Fibroblast of the aortic adventitia (primary cell): ENCODE measurements around the gene UGT3A2. TPM values are rescaled to one million over a fixed set of nuclear protein-coding genes. Genes with fewer than 3 reads are reported as not detected.
"Not testable (repeated sequence)": the region's sequence is repeated elsewhere in the genome, so short reads cannot be mapped to it uniquely, and the experiment has no call there.

ENCODE experiments used
- DNase-seq: peaks from one replicate; pipeline ENCODE4 v3.0.0-alpha.2; 2010; ENCODE audit warnings: low read depth
- H3K4me3 ChIP-seq: 2 replicates; pipeline ENCODE4 v1.5.1; 2011; ENCODE audit warnings: low read depth, mild to moderate bottlenecking, control low read depth, low read length, moderate library complexity
- total RNA-seq: library from RNA; depleted of rRNA; stranded (reverse); fragments of >200 nt; gene quantifications from 2 replicates; pipeline ENCODE4 v1.2.3, GENCODE V29; 2012; ENCODE audit warnings: low replicate concordance
- TF ChIP-seq, protein P1 (sequence below): IDR thresholded peaks from 2 replicates; pipeline ENCODE4 v1.5.1; 2011; ENCODE audit warnings: mild to moderate bottlenecking, low read length, control low read depth, inconsistent platforms; ENCODE audit not compliant: insufficient read depth

Gene UGT3A2
- total RNA-seq, 1 donor, result not detected

DNA sequence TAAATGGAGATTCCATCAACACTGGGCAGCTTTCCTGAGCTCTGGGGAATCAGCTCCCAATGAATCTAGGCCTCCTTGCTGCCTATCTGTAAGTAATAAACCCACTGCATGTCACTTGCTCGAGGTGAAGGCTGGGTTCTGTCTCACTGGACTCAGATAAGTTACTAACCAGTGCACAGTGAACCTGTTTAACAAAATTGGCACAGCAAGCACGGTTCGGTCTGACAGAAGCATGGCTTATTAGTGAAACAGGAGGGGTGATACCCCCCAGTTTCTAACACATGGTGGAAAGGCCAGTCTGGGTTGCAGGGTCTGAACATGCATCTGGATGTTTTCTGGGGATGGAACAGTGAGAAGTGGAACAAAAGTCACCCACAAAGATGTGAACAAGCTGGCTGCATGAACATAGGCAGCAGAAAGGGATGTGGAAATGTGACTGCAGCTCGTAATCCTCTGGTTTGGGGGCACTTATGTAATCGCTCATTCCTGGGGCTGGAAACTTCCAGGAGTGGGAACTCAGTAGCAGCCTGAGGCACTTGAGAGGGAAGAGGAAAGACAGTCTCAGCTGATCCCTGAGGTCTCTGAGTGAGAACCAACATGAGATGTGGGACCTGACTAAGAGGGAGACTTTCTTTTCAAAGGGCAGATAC is 37.7 kb downstream of the UGT3A2 start:
- no peak for DNase-seq
- TF ChIP-seq, protein P1, sequence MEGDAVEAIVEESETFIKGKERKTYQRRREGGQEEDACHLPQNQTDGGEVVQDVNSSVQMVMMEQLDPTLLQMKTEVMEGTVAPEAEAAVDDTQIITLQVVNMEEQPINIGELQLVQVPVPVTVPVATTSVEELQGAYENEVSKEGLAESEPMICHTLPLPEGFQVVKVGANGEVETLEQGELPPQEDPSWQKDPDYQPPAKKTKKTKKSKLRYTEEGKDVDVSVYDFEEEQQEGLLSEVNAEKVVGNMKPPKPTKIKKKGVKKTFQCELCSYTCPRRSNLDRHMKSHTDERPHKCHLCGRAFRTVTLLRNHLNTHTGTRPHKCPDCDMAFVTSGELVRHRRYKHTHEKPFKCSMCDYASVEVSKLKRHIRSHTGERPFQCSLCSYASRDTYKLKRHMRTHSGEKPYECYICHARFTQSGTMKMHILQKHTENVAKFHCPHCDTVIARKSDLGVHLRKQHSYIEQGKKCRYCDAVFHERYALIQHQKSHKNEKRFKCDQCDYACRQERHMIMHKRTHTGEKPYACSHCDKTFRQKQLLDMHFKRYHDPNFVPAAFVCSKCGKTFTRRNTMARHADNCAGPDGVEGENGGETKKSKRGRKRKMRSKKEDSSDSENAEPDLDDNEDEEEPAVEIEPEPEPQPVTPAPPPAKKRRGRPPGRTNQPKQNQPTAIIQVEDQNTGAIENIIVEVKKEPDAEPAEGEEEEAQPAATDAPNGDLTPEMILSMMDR, result no peak
- no peak overlapping the region for H3K4me3 ChIP-seq

DNA sequence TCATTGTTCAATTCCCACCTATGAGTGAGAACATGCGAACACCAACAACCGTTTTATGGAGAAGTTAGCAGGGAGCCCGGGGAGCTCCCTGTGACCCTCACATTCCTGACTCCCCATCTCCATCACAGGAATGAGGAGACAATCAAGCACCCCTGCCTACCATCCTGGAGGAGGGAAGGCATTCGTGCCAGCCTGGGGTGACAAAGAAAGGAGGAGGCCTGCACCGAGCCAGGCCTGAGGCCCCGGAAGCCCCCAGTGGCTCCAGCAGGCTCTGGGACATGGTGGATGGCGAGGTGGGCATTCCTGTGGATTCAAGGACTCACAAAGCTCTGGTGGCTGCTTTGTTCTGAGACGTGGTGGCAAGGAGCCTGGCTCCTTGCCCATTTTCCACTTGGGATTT is 39.0 kb downstream of the UGT3A2 start:
- TF ChIP-seq, protein P1, result no peak
- no peak overlapping the region for H3K4me3 ChIP-seq
- no peak for DNase-seq

DNA sequence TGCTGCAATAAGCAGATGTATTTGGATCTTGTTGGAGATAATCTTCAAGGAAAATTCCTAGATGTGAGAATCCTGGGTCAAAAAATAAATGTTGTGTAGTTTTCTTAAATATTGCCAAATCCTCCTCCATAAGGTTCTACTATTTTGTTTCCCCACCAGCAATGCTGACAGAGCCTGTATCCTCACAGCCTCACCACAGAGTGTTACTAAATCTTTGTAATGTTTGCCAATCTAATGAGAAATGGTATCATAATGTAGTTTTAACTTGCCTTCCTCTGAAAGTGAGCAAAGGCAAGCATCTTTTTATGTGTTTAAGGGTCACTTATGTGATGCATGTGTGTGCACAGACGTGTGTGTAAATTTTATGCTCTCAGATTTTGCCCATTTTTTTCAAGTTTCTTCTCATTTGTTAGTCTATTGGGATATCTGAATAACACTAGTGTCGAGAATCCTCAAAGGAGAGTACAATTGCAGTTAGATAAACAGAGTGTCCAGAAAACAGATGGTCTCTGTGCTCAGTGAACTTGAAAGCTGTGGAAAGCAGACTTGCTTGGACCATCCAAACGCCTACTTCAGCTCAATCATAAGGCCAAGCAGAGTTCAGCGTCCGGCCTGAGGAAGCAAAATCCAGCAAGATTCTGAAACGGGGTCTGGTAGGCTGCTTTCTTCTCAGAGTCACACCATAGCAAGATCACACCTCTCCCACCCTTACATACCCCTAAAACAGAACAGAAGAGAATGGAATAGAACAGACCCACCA is 39.8 kb downstream of the UGT3A2 start:
- TF ChIP-seq, protein P1, result no peak
- H3K4me3 ChIP-seq, result no peak overlapping the region
- DNase-seq, result no peak

DNA sequence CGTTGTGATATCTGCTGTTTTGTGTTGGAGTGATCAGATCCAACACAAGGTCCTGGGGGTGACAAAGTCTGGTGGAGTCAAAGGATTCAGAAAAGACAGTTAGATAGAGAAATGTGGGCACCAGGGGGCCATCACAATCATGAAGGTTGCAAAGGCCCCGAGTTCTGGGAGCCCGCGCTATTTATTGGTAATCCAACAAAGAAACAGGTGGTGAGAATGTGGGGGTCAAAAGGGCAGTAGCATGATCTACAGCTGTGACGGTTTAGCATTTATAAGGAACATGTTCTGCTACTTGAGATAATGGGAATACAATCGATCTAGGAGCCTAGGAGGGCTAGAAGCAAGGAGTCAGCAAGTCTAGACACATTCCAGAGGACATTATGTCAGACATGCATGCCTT is 44.4 kb downstream of the UGT3A2 start:
- DNase-seq, H3K4me3 ChIP-seq: not testable (repeated sequence)

DNA sequence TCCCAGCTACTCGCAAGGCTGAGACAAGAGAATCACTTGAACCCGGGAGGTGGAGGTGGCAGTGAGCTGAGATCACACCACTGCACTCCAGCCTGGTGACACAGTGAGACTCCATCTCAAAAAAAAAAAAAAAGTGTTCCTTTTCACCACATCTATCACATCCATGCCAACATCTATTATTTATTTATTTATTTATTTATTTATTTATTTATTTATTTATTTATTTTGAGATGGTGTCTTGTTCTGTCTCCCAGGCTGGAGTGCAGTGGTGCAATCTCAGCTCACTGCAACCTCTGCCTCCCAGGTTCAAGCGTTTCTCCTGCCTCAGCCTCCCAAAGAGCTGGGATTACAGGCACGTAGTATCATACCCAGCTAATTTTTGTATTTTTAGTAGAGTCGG is 47.1 kb downstream of the UGT3A2 start:
- not testable (repeated sequence) for H3K4me3 ChIP-seq, DNase-seq

DNA sequence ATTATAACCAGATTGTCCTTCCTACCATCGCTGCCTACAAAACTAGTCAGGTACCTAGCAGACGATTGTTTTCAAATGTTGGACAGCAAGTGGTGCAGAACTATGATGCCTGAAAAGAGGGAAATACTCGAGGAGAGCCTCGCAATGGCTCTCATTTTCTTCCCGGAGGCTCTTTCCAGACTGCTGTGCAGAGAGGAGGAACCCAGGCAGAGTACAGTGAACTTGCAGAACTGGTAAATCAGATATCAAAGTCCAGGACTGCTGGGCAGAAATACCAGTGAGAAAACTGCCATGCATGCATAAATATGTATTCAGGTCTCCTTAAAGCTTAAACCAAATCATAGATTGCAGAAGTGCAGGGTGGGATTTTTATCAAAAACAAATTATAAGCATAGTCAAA is 49.1 kb downstream of the UGT3A2 start:
- H3K4me3 ChIP-seq, result no peak overlapping the region
- TF ChIP-seq, protein P1, result no peak
- DNase-seq, result no peak

DNA sequence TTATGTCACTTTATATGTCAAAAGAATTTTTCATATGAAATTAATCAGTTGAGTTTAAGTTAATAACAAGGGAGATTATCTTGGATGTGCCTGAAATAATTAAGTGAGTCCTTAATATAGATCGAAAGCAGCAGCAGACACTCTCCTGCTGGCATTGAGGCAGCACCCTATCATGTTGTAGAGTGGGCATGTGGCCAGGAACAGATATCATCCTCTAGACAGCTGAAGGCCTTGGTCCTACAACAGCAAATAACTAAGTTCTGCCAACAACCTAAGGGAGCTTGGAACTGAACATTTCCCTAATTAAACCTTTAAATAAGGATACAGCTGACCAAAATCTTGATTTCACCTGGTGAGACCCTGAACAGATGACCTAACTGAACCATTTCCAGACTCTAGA is 49.7 kb downstream of the UGT3A2 start:
- H3K4me3 ChIP-seq, result no peak overlapping the region
- DNase-seq, result no peak
- TF ChIP-seq, protein P1, result no peak

DNA sequence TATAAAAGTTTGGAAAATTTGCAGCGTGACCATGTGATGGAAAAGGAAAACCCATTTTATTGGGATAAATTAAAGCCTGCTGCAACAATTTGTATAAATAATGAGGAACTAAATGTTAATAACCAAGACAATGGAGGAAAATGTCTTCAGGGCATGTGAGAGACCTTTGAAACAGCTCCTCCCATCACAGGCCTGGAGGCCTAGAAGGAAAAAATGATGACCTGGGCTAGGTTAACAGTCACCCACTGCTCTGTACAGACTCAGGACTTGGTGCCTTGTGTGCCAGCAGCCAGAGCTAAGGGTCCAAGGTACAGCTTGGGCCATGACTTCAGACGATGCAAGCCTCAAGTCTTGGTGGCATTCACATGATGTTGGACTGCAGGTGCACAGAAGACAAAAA is 53.5 kb downstream of the UGT3A2 start:
- TF ChIP-seq, protein P1, result no peak
- H3K4me3 ChIP-seq, result no peak overlapping the region
- DNase-seq, result no peak
